ENCODE results near the gene HSPA12B. TPM values are rescaled to one million over a fixed set of nuclear protein-coding genes. Genes with fewer than 3 reads are reported as not detected.

The HSPA12B gene
- polyA plus RNA-seq, 3 donors = 12.8 to 13.1 (median 13.0) TPM

DNA sequence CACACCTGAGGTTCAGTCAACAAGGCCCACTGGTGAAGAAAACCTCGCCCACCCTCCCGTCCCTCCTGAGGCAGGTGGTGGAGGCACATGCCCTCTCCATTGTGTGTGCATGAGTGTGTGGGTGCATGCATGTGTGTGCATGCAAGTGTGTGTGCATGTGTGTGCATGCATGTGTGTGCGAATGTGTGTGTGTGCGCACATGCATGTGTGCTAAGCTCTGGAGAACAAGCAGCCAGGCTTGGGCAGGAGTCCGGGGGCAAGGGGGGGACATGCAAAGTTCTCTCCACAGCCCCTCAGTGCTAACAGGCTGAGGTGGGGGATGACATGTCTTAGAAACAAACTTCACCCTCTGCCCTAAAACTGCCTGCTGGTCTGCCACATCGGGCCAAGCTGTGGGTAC, 3.1 kb upstream of the HSPA12B start:
- DNase-seq (ENCODE audit: low read depth in 3 of 3, low spot score in 2 of 3) = no peak

DNA sequence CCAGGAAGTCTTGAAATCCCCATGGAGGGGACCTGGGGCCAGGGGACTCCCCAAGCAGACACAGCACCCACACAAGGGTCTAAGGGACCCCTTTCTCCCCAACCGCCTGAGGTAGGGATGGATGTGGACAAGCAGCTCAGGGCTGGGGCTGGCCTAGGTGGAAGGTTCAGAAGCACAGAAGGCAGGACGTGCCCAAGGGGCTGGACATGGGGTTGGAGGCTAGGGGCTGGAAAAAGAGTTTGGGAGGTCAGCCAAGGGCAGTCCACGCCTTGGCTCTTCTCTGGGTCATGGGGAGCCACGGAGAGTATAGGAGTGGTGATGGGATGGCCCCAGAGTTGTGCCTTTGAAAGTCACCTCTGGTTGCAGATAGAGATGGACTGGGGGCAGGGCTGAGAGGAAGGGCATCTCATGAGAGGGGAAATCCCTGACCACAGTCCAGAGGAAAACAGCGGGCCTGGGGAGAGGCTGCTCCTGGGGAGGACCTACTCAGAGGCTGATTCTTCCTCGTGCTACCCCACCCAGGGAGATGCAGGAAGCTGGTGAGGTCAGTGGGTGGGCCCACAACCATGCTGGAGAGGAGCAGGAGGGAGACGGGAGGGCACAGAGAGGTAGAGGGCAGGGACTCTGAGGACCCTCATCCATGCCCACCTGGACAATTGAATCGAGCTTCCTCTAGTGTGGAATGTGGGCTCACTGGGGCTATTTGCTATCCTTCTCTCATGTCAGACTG, 2.5 kb upstream of the HSPA12B start:
- no peak for DNase-seq (ENCODE audit: low read depth in 3 of 3, low spot score in 2 of 3)

DNA sequence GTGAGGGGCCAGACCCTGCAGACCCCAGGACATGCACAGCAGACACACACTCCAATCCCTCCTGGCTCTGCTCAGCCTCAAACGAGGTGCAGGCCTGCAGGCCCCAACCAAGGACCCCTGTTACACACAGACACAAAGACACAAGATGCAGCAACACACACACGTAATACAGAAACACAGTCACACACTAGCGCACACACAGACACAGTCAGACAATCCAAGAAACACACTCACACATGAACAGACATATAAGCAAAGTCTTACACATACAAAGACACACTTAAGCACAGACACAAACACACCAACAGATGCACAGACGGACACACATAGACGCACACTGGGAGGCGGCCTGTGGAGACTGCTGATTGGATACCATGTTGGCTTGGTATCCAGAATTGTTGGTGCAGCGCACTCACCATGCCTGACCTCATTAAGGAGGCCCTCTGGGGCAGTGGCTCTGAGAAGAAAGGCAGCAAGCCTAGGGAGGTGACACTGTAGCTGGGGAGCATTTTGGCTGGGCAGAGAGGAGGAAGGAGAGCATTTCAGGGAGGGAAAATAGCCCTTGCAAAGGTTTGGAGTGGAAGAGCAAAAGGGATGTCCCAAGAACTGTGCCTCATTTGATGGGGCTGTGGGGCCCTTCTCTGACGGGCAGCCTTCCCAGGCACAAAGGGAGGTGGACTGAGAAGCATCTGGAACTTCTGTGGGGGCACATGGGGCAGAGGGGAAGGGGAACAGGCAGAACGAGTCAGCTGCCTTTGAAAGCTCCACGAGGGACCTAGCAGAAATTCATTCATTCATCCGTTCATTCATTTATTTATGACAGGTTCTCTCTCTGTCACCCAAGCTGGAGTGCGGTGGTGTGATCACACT, 1.4 kb upstream of the HSPA12B start:
- no peak for DNase-seq (ENCODE audit: low read depth in 3 of 3, low spot score in 2 of 3)

DNA sequence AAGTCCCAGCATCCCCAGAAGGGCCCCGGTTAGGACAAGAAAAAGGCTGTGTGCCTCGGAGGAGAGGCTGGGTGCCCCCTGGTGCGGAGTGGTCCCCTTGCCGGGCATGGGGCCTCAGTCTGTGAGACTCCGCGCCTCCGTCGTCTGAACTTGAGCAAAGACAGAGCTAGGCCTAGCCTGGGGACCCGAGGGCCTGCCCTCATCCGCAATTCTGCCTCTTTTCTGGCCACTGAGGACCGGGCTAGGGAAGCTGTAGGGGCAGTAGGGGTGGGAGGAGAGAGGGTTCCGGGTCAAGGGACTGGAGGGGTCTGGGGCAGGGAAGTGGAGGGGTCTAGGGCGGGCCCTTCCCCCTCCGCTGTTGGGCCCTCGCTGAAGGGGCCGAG, 550 bp upstream of the HSPA12B start:
- no peak for DNase-seq (ENCODE audit: low read depth in 3 of 3, low spot score in 2 of 3)

DNA sequence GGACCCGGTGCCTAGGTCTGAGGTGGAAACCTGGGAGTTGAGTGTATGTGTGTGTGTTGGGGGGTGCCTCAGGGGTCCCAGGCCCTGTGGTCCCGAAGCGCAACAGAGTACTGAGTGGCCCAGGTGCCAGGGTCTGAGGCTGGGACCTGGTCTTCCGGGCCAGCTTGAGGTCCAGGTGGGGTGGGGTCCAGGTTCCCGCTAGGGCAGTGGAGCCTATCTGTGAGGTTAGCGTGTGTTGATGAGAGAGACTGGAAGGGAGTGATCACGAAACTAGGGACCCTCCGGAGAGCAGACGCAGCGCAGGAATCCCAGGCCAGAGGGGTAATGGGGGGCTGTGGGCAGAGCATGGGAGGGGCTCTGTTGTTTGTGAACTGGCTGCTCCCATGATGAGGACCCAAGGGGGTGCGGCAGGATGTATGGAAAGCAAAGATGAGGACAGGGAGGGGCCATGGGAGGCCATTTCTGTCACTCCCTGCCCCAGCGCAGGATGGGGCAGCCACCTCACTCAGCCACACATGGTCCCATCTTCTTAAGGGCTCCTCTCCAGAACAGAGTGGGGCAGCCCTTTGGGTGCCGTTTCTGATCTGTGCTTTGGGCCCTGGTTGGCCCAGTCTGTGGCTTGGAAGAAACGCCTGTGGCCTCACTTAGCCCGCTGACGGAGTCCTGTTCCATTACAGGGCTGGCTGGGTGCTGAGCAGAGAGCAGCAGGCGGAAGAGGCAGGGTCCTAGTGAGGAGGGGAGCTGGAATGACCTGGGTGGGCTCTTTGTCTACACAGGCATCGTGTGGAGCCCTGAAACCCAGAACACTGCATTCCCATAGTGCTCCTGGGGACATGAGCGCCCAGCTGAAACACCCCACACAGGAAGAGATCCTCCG, 872 bp downstream of the HSPA12B start:
- DNase-seq (ENCODE audit: low read depth in 3 of 3, low spot score in 2 of 3) = no peak

DNA sequence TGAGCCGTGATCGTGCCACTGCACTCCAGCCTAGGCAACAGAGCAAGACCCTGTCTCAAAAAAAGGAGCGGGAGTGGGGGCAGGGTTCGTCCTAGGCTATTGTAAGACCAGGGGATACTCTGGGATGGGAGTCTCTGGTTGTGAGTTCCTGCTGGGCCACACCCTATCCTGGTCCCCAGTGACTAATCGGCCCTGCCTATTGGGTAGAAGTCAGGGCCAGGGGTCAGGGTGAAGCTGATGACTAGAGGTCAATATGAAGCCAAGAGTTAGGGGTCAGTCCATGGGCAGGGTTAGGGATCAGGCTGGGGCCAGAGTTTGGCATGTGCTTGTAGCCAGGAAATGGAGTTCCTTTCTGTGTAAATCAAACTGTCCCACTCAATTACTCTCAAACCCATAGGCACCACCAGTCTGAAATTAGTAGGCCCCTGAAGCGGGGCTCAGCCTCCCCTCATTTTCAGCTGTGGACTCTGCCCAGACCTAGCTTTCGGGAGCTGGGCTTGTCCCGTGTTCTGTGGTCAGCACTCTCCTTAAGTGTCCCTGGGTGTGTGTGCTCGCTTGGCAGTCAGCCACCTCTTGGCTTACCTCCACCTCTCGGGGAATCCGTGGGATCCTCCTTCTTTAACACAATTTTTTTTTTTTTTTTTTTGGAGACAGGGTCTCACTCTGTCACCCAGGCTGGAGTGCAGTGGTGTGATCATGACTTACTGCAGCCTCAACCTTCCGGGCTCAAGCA, 1.8 kb downstream of the HSPA12B start:
- DNase-seq (ENCODE audit: low read depth in 3 of 3, low spot score in 2 of 3) = no peak

DNA sequence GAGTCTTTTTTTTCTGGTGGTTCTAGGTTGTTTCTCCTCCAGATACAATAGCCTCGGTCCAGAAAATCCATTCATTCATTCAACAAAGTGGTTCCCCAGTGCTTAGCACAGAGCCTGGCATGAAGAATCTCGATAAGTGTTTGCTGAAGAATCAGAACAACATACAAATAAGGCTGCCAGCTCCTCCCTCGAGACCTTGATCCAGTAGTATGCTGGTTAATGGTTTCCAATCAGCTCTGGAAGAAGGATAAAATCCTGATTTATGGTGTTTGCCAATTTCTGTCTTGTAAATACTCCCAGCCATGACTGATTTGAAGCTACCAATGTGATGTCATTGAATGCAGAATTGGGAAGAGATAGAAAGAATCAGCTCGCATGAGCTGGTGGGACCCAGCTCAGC, 3.3 kb downstream of the HSPA12B start:
- no peak for DNase-seq (ENCODE audit: low read depth in 3 of 3, low spot score in 2 of 3)

DNA sequence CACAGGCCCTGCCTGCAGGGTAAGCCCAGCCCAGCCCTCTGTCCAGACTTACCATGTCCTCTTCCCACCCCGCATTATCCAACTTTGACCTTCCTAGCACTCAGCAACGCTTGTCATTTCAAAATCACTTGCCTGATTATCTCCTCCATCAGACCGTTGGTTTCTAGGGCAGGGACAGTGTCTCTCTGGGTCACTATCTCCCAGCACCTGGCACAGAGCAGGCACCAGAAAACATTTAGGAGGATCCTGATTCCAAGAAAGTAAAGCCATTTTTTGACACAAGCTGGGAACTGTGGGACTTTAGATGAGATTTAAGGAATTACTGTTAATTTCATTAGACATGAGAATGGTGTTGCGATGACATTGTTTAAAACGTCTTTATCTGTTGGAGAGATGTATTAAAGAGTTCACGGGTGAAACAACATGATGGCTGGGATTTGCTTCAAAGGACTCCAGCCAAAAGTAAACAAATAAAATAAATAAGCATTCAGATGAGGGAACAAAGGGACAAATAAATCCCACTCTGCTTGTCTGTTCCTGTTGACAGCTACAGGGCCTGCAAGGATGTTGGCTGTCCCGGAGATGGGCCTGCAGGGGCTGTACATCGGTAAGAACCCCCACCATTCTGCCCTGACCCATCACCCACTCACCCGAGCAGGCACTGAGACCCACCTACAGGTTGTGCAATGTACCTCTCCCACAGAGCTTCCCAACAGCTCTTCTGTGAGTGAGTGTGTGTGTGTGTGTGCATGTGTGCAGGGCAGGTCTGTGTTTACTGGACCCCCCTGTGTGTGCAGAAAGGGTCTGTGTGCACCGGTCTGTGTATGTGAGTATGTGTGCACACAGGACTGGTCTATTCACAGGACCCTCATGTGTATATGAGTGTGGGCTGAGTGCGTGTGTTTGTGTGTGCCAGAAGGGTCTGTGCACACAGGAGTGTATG, 5.9 kb downstream of the HSPA12B start:
- DNase-seq (ENCODE audit: low read depth in 3 of 3, low spot score in 2 of 3) = no peak

DNA sequence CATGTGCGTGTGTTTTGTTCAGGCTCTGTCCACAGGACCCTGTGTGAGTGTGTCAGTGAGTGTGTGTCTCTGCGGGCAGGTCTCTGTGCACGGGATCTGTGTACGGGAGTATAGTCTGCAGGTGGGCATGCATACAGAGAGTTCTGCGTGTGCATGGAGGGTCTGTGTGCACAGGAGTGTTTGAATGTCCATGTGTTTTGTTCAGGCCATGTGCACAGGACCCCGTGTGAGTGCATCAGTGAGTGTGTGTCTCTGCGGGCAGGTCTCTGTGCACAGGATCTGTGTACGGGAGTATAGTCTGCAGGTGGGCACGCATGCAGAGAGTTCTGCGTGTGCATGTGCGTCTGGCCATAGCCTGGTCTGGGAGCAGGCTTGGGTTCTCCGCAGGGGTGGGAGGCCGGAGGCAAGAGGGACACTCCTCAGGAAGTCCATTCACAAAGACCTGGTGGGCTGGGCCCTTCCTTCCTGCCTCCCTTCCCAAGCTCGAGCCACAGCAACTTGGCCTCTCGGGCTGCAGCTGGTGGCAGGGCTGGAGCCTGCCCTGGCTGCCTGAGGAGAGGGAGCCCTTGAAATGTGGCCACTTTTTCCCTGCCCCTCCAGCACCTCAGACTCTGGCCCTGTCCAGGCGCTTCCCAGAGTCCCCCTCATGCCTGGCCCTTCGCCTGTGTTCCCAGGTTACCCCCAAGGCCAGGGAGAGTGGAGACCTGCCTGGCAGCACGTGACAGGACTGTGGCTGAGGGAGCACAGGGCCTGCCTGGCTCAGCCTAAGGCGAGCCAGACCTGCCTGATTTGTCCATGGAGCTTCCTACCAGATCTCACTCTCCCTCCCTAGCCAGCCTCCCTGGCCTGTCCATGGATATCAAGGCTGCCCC, 6.8 kb downstream of the HSPA12B start:
- DNase-seq (ENCODE audit: low read depth in 3 of 3, low spot score in 2 of 3) = no peak

DNA sequence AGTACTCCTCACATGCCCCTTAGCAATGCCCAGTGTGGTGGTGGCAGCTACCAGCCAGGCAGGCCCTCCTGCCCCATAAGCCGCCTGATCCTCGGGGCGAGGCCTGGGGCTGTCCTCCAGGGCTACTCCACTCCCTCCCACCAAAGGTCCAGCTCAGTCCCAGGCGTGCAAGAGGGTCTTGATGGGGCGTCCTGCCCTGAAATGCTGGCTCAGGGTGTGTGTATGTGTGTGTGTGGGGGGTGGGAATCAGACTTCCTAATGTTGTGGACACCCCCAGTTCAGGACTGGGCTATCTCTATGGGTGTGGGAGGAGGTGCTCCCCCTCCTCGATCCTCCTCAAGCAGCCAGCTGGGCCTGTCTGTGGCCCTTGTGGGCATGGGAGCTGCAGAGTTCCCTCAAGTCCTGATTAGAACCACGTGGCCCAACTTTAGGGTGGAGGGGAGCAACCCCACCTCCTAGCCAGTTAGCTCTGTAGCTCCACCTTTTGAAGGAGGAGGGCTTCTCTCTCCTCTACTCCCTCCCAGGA, 7.5 kb downstream of the HSPA12B start:
- DNase-seq (ENCODE audit: low read depth in 3 of 3, low spot score in 2 of 3) = no peak

DNA sequence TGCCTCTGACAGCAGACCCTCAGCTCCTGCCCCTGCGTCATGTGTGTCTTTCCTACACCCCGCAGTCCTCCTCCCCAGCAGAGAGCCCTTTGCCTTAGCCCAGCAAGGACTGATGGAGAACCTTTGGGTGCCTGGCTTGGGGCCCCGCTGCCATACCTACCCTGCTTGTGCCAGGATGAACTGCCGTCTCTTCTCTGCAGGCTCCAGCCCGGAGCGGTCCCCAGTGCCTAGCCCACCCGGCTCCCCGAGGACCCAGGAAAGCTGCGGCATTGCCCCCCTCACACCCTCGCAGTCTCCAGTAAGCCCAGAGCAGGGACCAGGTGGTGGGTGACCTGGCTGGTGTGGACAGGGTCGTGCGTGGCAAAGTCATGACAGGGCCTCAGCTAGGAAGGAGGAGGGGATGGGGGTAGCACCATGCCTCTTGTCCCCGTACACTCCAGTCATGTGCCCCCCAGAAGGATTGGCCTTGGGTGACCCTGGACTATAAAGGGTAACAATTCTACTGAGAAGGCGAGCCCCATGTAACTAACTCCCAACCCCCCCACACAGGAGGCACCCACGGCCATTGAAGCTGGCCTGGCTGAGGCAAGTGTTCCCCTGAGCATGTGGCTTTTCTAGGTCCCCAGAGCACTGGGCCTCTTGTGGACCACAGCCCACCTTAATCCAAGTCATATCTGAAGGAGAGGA, 8.3 kb downstream of the HSPA12B start:
- no peak for DNase-seq (ENCODE audit: low read depth in 3 of 3, low spot score in 2 of 3)

DNA sequence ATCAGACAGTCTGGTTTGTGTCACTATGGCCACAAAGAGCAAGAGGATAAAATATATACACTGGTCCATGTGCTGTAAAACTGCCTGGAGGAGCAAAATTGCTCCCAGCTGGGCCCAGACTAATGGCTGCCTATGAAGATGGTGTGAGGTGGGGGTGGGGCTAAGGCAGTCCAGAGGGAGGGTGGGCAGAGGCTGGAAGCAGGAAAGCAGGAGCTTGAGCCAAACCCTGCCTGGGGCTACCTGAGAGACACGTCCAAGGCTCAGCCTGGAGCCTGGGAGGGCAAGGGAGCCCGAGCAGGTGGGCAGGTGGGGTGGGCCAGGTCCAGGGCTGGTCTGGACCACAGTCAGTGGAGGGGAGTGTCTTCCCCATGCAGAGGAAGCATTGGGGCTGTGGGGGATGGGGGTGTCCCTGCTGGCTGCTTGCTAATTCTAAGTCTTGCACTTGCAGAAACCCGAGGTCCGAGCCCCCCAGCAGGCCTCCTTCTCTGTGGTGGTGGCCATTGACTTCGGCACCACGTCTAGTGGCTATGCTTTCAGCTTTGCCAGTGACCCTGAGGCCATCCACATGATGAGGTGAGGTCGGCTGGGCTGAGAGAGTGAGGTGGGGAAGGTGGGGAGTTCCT, 9.5 kb downstream of the HSPA12B start:
- no peak for DNase-seq (ENCODE audit: low read depth in 3 of 3, low spot score in 2 of 3)

DNA sequence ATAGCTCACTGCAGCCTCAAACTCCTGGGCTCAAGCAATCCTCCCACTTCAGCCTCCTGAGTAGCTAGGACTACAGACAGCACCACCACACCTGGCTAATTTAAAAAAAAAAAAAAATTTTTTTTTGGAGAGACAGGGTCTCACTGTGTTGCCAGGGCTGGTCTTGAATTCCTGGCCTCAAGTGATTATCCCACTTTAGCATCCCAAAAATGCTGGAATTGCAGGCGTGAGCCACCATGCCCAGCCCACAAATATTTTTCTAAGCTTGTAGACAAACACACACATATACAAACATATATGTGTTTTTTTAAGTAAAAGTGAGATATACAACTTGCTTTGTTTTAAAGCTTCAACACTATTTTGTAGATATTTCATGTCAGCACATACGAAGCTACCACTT, 10.8 kb downstream of the HSPA12B start:
- DNase-seq (ENCODE audit: low read depth in 3 of 3, low spot score in 2 of 3) = no peak

DNA sequence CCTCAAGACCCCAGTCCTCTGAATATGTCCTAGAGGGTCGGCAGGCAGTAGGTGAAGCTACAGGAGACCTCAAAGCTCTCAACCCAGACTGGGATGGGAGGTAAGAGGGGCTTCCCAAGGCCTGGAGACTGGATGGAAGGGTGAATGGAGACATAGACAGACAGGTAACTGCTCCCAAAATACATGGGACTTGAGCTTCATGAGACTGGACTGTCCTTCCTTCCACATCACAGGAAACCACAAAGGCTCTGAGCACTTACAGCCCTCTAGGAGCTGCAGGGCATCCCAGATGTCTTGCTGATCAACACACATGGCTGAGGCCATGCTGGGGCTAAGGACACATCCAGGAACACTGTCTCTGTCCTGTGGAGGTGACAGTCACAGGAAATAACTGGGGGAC, 11.6 kb downstream of the HSPA12B start:
- DNase-seq (ENCODE audit: low read depth in 3 of 3, low spot score in 2 of 3) = no peak

DNA sequence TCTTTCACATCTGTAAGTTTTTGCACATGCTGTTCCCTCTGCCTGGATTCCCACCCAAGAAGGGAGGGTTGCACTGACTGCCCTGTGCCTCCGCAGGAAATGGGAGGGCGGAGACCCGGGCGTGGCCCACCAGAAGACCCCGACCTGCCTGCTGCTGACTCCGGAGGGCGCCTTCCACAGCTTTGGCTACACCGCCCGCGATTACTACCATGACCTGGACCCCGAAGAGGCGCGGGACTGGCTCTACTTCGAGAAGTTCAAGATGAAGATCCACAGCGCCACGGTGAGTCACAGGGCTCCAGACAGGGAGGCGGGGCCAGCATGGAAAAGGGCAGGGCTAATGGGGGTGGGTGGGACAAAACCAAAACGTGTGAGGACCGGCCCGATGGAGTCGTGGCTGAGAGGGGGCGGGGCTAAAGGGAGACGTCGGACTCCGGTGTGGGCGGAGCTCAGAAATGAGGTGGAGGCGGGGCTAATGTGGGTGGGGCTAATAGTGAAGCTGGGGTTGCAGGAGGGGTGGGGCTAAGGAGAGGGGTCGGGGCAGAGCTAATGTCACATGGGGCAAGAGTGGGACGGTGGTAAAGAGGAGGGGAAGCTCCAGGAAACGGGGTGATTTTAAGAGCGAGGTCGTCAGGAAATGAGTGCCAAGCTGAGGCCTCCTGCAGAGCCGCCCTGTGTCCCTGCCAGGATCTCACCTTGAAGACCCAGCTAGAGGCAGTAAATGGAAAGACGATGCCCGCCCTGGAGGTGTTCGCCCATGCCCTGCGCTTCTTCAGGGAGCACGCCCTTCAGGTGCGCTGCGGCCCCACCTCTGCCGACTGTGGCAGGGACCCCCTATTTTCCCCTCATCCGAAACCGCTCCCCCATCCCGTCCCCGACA, 12.6 kb downstream of the HSPA12B start:
- no peak for DNase-seq (ENCODE audit: low read depth in 3 of 3, low spot score in 2 of 3)

DNA sequence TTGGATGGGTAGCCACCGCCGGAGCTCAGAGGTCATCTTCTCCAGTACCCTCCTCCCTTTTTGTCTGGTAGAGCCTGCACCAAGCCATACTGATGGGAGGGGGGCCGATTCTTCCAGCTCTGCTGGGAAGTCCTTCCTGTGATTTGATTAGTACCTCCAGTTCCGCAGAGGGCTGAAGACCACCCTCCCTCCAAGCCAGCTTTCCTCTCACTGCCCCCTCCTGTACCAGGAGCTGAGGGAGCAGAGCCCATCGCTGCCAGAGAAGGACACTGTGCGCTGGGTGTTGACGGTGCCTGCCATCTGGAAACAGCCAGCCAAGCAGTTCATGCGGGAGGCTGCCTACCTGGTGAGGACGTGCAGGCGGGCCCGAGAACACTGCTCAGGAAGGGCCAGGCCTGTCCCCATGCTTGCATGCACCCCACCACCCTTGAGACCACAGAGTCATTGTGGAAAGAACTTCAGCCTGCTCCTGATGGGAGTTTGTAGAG, 13.2 kb downstream of the HSPA12B start:
- no peak for DNase-seq (ENCODE audit: low read depth in 3 of 3, low spot score in 2 of 3)
